Right cardiac atrium (tissue), 5 donors: ENCODE results near the gene CYB5R3. TPM values are rescaled to one million over a fixed set of nuclear protein-coding genes. Genes with fewer than 3 reads are reported as not detected.
A peak's percentile ranks its signal among the peaks of the same experiment; 100 is the strongest.
"Not testable (repeated sequence)": the region's sequence is repeated elsewhere in the genome, so short reads cannot be mapped to it uniquely, and the experiment has no call there.

Experiments used
- ATAC-seq, 2 donors: fragments of 200-7000 bp; cut with Tn5 transposase; one replicate each; pipeline versions ENCODE4 v1.8.0 to v1.9.1; 2020; ENCODE audit warnings: moderate library complexity in 2 of 2, mild to moderate bottlenecking in 1 of 2
- DNase-seq, 3 donors: peaks; one replicate each; pipeline ENCODE4 v3.0.0-alpha.2; 2020
- H3K27ac ChIP-seq: one replicate; pipeline ENCODE4 v1.5.1; 2013; ENCODE audit warnings: mild to moderate bottlenecking, low read length, control low read depth, moderate library complexity
- H3K27me3 ChIP-seq: one replicate; pipeline ENCODE4 v1.6.1; 2013; ENCODE audit not compliant: control insufficient read depth, insufficient read depth
- H3K4me1 ChIP-seq: one replicate; pipeline ENCODE4 v1.6.1; 2013; ENCODE audit warnings: low read length; ENCODE audit not compliant: control insufficient read depth, insufficient read depth
- H3K4me3 ChIP-seq: one replicate; pipeline ENCODE4 v1.5.1; 2013; ENCODE audit warnings: low read length, control low read depth
- H3K9me3 ChIP-seq: one replicate; pipeline ENCODE4 v1.6.1; 2013; ENCODE audit warnings: low read length; ENCODE audit not compliant: control insufficient read depth
- WGBS: extraction: QIAGEN DNeasy Blood & Tissue Kit; methylation state at CpG from one replicate; pipeline ENCODE4 v1.1.7; 2013; 5-methylcytosine and 5-hydroxymethylcytosine counted together
- intact Hi-C, 4 donors: fragments of 100-400 bp; cut with DNase I; formaldehyde crosslinking; loops; one replicate each; pipeline versions ENCODE4 v1.11.0 to v1.14.0; 2022 to 2023
- polyA plus RNA-seq: library from polyadenylated mRNA; stranded (reverse); fragments of 200-250 nt; gene quantifications from one replicate; pipeline ENCODE4 v1.2.3, GENCODE V29; 2013
- total RNA-seq, 4 donors: library from RNA; stranded (reverse); fragmentation: NEBNext Ultra II Directional; extraction: Animal tissue kit (Norgen Biotek cat#: 25700); gene quantifications; one replicate each; pipeline ENCODE4 v1.2.1, GENCODE V29; 2021
- donor health status: healthy with polysubstance abuse.
- donor health status: DM: no; HTN: yes; CAD: no.
- donor health status: DM: no; HTN: no; CAD: no.
- donor health status: DM: no; HTN: yes; CAD: no; lungs with severe emphysema.
- donor health status: DM: yes; HTN: yes; CAD: no.

Gene CYB5R3
- total and polyA plus RNA-seq, 5 donors = 322 to 487 (median 361) TPM

GRCh38 chr22:42621505-42622002, 27.6 kb downstream of the CYB5R3 start:
- no peaks in the 10 kb centered on the region for H3K9me3 ChIP-seq
- no peak overlapping the region for H3K4me3 ChIP-seq
- no peak overlapping the region for H3K27ac ChIP-seq
- H3K4me1 ChIP-seq = peaks cover 3% of the 10 kb centered on the region
- DNase-seq = peak; percentile 77 to 90 (median 88)
- H3K27me3 ChIP-seq = no peaks in the 10 kb centered on the region
- peak; percentile 52 to 56 for ATAC-seq
- 46% methylated on average over 11 of the region's 11 CpGs for WGBS
- intact Hi-C loops = no loop called here

- Histone ChIP-seq H3K4me3 (no peak overlapping the region), H3K27me3 (no peaks in the 10 kb centered on the region), H3K27ac (no peak overlapping the region), H3K4me1 (peaks cover 3% of the 10 kb centered on the region), H3K9me3 (no peaks in the 10 kb centered on the region)
- intact Hi-C loops = no loop called here
- WGBS = 93% methylated on average over 4 of the region's 4 CpGs
- DNase-seq (no peak), ATAC-seq (no peak)
Observed at GRCh38 chr22:42620084-42620483, 29.1 kb downstream of the CYB5R3 start.

DNA sequence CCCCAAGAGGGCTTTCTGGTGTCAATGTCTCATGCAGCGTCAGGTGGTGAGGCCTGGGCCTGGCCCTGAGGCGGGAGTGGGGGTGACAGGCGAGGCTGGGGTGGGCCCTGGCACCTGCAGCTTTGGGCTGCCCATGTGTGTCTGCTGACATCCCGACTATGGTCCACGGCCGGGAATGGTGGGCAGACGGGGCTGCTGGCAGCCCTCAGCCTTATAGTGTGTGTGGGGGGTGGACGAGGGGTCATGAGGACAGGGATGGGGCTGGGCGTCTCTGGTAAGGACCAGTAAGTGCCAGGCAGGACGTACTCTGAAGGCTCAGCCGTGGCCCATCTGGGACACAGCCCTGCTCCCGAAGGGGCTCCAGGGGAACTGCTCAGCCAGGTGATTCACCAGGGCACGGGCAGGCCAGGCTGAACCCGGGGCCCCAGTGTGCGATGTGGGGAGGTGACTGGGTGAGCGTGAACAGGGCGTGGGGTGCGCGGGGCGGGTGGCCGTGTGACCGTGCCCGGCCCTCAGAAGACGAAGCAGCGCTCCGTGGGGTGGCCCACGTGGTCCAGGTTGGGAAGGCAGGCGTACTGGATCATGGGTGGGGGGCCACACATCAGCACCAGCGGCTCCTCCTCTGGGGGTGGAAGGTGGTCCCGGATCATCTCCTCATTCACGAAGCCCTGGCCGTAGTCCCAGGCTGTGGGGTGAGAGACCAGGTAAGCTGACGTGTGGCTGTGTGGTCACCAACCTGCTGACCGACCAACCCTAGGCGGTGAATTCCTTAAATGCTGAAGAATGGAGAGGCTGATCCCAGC, 29.7 kb downstream of the CYB5R3 start:
- intact Hi-C loops = no loop called here
- H3K27ac ChIP-seq = no peak overlapping the region
- H3K4me1 ChIP-seq = peaks cover 3% of the 10 kb centered on the region
- H3K4me3 ChIP-seq = no peak overlapping the region
- no peak for ATAC-seq
- no peaks in the 10 kb centered on the region for H3K9me3 ChIP-seq
- WGBS = 92% methylated on average over 35 of the region's 35 CpGs
- no peaks in the 10 kb centered on the region for H3K27me3 ChIP-seq
- peak in 1 of 3 donors; percentile 70 for DNase-seq

DNA sequence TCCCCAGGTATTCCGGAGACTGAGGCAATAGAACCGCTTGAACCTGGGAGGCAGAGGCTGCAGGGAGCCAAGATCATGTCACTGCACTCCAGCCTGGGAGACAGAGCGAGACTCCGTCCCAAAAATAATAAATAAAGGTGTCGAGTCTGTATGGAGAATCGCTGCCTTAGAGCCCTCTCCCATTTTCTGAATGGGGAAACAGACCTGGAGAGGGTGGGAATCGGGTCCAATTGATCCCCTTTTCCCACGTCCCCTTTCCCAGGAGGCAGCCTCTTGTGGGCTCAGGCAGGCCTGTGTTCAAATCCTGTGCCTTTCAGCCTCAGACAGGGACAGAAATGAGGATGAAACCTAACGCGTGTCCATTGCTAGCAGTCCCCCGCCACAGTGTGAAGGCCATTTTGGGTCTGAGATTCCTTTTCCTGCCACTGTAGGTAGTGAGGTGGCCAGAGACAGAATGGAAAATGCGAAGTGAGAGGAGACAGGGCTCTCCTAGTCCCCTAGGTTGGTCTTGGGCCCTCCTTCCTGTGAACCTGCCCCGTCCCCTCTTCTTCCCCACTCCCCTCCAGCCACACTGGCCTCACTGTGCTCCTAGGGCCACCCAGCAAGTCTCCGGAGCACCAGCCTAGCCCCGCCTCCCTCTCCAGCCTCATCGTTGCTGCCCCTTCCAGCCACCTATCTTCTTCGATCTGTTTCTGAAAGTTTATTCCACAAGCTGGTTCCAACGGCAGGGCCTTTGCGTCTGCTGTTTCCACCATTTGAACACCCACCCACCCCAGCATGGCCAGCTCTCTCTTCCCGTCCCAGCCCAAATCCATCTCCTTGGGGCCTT, 31.8 kb downstream of the CYB5R3 start:
- Histone ChIP-seq H3K27ac (peak overlapping the region; percentile 61), H3K27me3 (no peaks in the 10 kb centered on the region), H3K9me3 (no peaks in the 10 kb centered on the region), H3K4me3 (no peak overlapping the region), H3K4me1 (peaks cover 8% of the 10 kb centered on the region)
- ATAC-seq (no peak), DNase-seq (peak in 2 of 3 donors; percentile 55 to 72)
- intact Hi-C loops = no loop called here
- WGBS = 58% methylated on average over 20 of the region's 20 CpGs

GRCh38 chr22:42615860-42616175, 33.4 kb downstream of the CYB5R3 start:
- 16% methylated on average over 13 of the region's 13 CpGs for WGBS
- H3K9me3 ChIP-seq, intact Hi-C loops, H3K27me3 ChIP-seq: not testable (repeated sequence)
- H3K27ac ChIP-seq = peak overlapping the region; percentile 100
- peaks cover 11% of the 10 kb centered on the region for H3K4me1 ChIP-seq
- ATAC-seq (peak in 1 of 2 donors; percentile 0), DNase-seq (peak in 2 of 3 donors; percentile 50 to 57)
- H3K4me3 ChIP-seq = peak overlapping the region; percentile 6

DNA sequence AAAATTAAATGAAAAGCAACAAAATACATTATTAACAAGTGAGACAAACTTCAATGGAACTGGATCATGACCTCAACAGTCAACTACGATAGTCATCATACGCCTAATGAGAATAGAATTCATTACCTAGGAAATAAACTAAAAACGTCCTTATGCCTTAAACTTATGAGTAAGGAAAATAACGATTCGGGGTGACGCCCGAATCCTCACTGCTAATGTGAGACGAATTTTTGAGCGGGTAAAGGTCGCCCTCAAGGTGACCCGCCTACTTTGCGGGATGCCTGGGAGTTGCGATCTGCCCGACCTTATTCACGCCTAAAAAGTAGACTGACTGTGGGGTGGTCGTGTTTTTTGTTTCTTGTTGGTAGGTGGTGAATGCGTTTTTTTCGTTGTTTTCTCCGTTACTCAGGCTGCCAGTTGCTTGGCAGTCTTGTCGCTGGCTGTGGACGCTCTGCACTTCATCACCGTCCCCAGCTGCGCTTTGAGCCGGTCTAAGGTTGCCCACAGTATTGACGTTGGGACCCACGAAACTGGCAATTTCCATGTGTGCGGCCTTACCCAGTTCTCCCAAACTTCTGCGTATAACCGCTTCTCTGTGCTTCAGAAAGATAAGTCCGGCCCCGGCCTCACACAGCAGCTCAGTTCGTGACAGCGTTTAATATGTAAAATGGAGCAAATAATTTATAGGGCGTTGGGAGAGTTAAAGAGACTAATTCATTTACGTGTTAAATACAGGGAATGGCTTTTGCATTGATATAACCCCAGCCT, 33.9 kb downstream of the CYB5R3 start:
- Histone ChIP-seq H3K9me3 (no peaks in the 10 kb centered on the region), H3K27ac (peak overlapping the region; percentile 100), H3K27me3 (no peaks in the 10 kb centered on the region), H3K4me1 (peaks cover 16% of the 10 kb centered on the region), H3K4me3 (peak overlapping the region; percentile 73)
- DNase-seq (peak; percentile 90 to 91 (median 91)), ATAC-seq (peak; percentile 79)
- under 1% methylated on average over 35 of the region's 35 CpGs for WGBS
- intact Hi-C loops = no loop called here

GRCh38 chr22:42614312-42615091, 34.7 kb downstream of the CYB5R3 start, which contains the start of gene POLDIP3:
Gene POLDIP3, minus strand, starts transcription at chr22:42614883. Its CDS starts 26 bp downstream, at chr22:42614857.
- Histone ChIP-seq H3K27ac (peak within 1 kb of the TSS; percentile 100), H3K4me1 (peaks cover 17% of the 10 kb centered on the region), H3K4me3 (peak within 1 kb of the TSS; percentile 73), H3K9me3 (no peaks in the 10 kb centered on the region), H3K27me3 (no peaks in the 10 kb centered on the region)
- DNase-seq (peak; percentile 100), ATAC-seq (peak; percentile 87 to 90)
- under 1% methylated on average over 85 of the region's 85 CpGs for WGBS
- intact Hi-C loops = no loop called here

DNA sequence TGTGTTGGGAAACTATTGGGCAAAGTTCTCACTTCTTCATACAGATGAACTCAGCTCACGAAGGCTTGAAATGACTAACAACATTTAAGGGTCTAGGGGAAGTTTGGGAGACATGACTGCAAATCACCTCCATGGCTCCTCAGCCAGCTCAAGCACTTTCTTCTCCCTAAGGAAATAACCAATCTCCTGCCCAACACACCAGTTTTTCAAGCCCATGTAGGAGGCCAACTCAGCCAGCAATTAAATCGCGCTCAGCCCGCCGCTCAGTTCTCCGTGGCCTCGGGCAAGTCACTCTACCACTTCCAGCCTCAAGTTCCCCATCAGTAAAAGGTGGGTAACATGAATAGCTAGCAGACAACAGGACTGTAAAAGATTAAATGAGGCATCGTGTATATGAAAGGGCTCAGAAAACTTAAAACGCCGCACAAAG, 35.3 kb downstream of the CYB5R3 start:
- WGBS = under 1% methylated on average over 10 of the region's 10 CpGs
- Histone ChIP-seq H3K27me3 (no peaks in the 10 kb centered on the region), H3K4me1 (peaks cover 22% of the 10 kb centered on the region), H3K27ac (peak overlapping the region; percentile 93), H3K4me3 (peak overlapping the region; percentile 73), H3K9me3 (no peaks in the 10 kb centered on the region)
- intact Hi-C loops = no loop called here
- ATAC-seq = no peak
- no peak for DNase-seq

DNA sequence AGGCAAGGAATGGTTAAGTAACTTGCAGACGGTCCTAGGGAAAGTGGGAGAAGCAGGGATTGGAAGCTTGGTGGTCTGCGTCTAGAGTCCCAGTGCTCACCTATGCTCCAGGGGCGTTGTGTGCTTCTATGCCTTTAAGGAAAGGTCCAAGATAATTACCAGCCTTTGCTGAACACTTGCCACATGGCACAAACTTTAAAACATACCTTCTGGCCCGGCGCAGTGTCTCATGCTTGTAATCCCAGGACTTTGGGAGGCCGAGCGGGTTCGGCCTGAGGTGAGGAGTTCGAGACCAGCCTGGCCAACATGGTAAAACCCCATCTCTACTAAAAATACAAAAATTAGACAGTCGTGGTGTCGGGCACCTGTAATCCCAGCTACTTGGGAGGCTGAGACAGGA, 36.9 kb downstream of the CYB5R3 start:
- no peak overlapping the region for H3K27ac ChIP-seq

GRCh38 chr22:42611051-42611450, 38.1 kb downstream of the CYB5R3 start:
- Histone ChIP-seq H3K27ac (no peak overlapping the region), H3K4me3 (no peak overlapping the region), H3K9me3 (no peaks in the 10 kb centered on the region), H3K4me1 (peaks cover 20% of the 10 kb centered on the region), H3K27me3 (no peaks in the 10 kb centered on the region)
- 78% methylated on average over 1 of the region's 1 CpG for WGBS
- intact Hi-C loops = no loop called here
- no peak for DNase-seq
- ATAC-seq = no peak

More for the DNA sequence above, 36.9 kb downstream of the CYB5R3 start:
- H3K4me3 ChIP-seq = no peak overlapping the region
- peaks cover 21% of the 10 kb centered on the region for H3K4me1 ChIP-seq
- no peaks in the 10 kb centered on the region for H3K9me3 ChIP-seq
- ATAC-seq (no peak), DNase-seq (no peak)
- H3K27me3 ChIP-seq = no peaks in the 10 kb centered on the region
- WGBS = 84% methylated on average over 11 of the region's 11 CpGs
- intact Hi-C loops = no loop called here
